DMS 273 treated with DMSO at 0.1 percent for 48 hours (cell line): ENCODE measurements around the gene FBXL16.

Source experiments
- DNase-seq: peaks from one replicate; lab custom pipeline; 2025; lab: John Stamatoyannopoulos, UW

FBXL16 gene

GRCh38 chr16:734981-735881 lies 29.6 kb upstream of the FBXL16 start:
- DNase-seq = no peak

GRCh38 chr16:734208-734980 lies 28.8 kb upstream of the FBXL16 start:
- no peak for DNase-seq

GRCh38 chr16:733382-734207 lies 28.0 kb upstream of the FBXL16 start:
- DNase-seq = no peak

DNA sequence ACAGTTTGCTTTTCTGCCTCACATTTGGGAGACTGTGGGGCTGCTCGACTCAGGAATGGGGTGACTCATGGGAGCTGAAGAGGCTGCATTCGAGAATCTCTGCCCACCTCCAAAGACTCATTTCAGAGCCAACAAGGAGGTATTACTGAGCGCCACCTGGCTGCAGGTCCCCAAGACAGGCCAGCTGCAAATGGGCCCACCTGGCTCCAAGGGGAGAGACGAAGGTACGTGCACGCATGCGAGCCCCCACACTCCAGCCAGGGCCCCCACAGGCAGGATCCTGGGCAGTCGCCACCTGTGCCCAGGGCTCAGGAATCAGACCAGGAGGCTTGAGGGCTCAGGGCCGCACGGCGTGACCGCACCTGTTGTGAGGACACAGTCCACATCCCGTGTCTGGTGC lies 27.3 kb upstream of the FBXL16 start:
- DNase-seq = no peak

DNA sequence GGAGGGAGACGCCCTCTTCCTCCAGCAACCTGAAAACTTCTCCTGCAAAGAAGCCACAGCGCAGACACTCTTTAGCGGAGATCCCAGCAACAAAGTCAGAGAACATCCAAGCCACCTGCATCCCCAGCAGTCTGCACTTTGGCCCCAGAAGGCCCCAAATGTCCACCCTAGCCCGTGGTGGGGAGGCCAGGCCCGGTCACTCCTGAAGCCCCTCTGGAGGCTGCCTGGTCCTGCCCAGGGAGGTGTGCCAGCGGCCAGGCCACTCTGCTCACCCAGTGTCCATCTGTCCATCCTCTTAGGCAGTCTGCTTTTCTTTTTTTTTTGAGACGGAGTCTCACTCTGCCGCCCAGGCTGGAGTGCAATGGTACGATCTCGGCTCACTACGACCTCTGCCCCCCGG lies 26.7 kb upstream of the FBXL16 start:
- no peak for DNase-seq

DNA sequence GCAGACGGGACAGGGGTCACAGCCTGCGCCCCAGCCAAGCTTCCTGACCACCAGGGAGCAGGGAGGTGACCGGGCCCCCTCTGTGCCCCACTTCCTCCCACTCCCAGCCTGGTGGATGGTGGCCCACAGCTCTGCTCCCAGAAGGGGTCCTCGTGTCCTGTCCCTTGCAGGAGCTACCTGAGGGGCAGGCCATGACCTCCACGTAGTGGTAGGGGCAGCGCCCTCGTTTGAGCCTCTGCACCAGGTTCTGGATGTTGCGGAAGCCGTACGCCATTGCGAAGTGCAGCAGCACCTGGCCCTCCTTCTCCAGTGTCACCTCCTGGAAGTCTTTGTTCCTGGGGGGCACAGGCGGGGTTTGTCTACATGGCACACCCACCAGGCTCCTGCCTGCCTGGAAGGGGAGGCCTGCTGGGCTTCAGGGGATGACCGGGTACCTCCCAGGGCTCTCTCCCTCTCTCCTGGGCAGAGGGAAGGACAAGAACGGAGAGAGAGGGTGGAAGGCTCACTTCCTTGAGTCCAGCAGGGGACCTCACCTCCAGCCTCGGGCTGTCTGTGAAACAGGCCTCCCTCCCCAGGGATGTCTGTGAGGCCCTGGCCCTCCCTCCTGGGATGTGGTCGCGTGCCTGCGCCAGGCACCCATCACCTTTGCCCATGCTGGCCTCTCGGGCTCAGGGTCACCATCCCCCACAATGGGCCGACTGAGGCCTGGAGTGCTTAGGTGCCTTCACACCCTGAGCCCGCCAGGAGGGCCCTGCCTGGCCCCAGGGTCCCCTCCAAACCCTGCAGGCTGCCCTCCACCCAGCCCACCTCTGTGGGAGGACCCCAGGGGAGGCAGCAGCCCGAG lies 25.3 kb upstream of the FBXL16 start:
- no peak for DNase-seq

DNA sequence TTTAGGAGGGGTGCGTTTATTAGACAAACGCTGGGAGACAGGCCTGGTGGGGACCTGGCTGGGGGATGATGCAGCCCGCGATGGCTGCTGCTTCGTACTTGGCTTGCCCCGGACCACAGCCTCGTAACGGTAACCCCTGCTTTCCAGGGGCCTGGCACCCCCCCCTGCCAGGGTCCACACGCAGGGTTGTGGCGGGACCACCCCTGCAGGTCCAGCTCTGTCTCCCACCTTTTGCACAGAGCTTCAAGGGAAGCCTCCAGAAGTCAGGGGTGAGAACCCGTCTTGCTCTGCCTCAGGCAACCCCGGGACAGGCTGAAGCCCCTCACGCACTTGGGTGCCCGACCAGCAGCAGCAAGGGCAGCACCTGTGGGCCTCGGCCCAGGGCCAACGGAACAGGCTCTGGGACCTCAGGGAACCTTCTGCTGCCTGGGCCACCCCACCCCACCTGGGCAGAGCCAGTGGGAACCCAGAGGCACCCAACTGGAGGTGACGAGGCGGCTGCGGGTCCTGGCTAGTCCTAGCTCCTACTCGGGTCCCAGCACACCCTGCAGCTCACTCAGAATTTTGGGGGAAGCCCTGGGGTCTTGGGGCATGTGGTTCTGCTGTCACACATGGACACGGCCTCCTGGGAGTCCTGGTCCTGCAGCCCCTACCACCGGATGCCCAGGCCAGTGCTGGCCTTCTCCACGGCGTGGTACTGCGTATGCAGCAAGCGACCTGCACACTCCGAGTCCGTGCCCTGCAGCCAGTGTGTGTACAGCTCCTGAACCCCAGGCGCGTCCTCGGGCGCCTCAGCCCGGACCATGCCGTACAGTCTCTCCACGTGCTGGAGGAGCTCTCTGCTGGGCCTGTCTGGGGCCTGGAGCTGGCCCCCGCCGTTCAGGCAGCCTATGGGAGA lies 24.4 kb upstream of the FBXL16 start:
- no peak for DNase-seq

- DNase-seq = no peak
Observed at GRCh38 chr16:728890-729744, 23.5 kb upstream of the FBXL16 start.

DNA sequence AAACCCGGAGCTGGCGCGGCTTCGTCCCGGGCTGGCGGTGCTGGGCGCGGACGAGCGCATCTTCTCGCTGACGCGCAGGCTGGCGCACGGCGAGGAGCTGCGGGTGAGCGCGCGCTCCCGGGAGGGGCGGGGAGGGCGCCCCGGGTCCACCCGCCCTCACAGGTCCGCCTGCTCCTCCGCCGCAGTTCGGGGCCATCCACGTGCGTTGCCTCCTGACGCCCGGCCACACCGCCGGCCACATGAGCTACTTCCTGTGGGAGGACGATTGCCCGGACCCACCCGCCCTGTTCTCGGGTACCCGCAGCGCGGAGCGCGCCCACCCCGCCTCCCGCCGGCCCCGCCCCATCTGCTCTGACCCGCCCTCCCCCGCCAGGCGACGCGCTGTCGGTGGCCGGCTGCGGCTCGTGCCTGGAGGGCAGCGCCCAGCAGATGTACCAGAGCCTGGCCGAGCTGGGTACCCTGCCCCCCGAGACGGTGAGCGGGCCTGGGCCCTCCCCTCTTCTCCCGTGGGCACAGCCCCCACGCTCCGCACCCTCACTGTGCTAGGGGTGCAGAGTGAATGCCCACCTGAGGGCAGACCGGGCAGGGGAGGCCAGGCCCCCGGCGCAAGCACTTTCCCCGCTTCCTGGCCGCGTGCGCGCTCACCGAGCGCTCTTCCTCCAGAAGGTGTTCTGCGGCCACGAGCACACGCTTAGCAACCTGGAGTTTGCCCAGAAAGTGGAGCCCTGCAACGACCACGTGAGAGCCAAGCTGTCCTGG lies 22.7 kb upstream of the FBXL16 start:
- DNase-seq = peak; percentile 59

- no peak for DNase-seq
Observed at GRCh38 chr16:727291-727977, 21.8 kb upstream of the FBXL16 start.

- no peak for DNase-seq
Observed at GRCh38 chr16:726438-727290, 21.1 kb upstream of the FBXL16 start, which contains the start of the genes CCDC78 and HAGHL. TSS of gene CCDC78 (minus strand) at chr16:726443. CDS start at chr16:726367, 76 bp downstream. TSS of gene HAGHL (plus strand) at chr16:727106. CDS start at chr16:727510, 404 bp downstream.

DNA sequence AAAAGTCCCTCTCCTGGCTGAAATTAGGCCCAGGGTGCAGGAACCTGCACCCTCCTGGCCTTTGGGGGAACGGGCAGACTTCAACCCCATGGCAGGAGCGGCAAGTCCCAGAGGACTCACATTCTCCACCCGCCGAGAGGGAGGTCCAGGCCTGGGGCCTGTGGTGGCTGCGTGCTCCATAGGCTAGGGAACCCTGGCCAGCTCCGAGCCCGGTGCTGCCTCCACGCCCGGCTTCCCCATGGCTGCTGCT lies 20.5 kb upstream of the FBXL16 start:
- DNase-seq = no peak

DNA sequence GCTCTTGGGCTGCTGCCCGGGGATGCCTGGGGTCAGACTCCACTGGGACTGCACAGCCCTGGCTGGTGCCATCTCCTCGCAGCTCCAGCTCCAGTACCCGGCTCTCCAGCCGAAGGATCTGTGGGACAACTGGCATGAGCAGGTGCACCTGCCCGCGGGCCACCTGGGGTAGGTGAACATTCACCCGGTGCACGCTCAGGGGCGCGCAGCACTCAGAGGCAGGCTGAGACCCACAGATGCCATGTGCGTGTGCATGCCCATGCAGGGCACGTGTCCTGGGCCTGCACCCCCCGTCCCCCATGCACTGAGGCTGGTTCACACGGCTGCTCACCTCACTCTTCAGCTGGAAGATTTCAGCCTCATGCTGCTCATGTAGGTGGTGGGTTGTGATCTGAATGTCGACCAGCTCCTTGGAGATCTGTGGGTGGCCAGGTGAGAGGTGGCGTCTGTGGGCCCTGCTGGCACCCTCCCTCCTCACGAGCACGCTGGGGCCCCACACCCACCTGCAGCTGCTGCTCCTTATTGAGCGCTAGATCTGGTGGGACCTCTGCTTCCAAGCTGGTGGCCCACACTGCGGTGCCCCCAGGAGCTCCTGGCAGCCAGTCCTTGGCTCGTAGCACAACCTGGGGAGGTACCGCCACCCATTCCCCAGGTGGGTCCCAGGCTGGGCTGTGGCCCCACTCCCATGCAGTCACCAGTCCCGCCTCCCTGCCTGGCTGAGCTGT lies 20.0 kb upstream of the FBXL16 start:
- no peak for DNase-seq

GRCh38 chr16:725041-725376 lies 19.4 kb upstream of the FBXL16 start:
- no peak for DNase-seq

DNA sequence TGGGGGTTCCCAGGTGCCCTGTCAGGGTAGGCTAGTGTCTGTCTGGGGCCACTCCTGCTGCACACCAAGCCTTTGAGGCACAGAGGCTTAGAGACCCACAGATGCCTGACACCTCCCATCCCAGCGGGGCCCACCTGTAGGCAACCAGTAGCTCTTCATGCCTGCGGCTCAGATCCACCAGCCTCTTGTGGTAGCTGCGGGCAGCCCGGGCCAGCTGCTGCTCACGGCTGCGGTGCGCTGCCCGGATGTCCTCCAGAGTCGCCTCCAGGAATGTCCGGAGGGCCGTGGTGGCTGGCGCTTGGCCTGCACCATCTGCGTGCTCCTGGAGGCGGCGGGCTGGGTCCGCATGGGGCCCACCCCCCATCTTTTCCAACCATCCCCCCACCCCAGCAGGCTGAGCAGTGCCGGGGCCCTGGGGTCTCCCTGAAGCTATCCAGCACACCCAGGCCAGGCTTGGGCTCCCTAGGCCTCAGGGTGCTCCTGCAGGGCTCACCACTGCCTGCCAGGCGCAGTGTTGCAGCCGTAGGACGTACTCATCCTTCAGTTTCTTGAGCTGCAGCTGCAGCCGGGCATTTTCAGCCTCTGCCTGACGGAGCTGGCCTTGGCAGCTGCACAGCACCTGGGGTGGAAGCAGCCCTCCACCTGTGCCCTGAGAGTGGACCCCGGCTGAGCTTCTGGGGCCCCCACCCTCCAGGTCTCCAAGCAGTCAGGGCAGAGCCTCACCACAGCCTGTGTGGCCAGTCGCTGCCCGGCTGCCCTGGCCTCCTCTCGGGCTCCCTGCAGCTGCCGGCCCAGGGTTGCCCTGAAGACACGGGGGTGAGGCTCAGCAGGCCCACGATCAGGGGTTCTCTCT lies 18.8 kb upstream of the FBXL16 start:
- DNase-seq = no peak

DNA sequence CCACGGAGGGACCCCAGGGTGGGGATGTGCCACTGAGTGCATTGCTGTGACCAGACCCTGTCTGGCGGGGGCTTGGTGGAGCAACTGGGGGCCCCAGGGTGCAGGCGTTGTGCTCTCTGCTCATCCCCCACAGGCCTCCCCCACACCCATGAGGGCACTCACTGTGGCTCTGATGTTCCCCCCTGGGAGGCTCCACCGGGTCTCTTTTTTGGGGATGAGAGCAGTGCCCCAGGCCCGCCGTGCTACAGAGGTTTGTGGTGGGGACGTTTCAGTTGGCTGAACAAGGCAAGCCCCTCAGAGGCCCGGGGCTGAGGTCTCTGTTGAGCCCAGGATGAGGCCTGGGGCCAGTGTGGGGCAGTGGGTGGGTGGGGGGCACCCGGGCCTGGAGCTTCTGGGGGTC lies 18.1 kb upstream of the FBXL16 start:
- DNase-seq = no peak
